ENCODE measurements around the gene FITM1. TPM values are rescaled to one million over a fixed set of nuclear protein-coding genes. Genes with fewer than 3 reads are reported as not detected.

Gene FITM1
- total and polyA plus RNA-seq, 2 experiments from 2014 or later, result 0.53 TPM; not detected in 1

GRCh38 chr14:24177891-24178290 is 47.4 kb downstream of the FITM1 start:
- Histone ChIP-seq H3K4me3 (no peak overlapping the region), H3K36me3 (ENCODE audit: insufficient read depth) (no peaks in the 10 kb centered on the region; the same call in 1 of the 2 replicates), H3K27me3 (ENCODE audit: insufficient read depth) (no peaks in the 10 kb centered on the region), H3F3A (replicated peaks; ENCODE audit: low read depth) (no peaks in the 10 kb centered on the region), H3K4me2 (no peak overlapping the region), H4K20me1 (replicated peaks; ENCODE audit: insufficient read depth) (no peaks in the 10 kb centered on the region; the same call in 1 of the 2 replicates), H3K4me1 (ENCODE audit: insufficient read depth) (no peaks in the 10 kb centered on the region), H2AFZ (no peak overlapping the region), H3K9me2 (ENCODE audit: insufficient read depth) (no peaks in the 10 kb centered on the region), H3K79me2 (replicated peaks; ENCODE audit: insufficient read depth) (no peaks in the 10 kb centered on the region), H3K27ac (ENCODE audit: low read depth) (no peak overlapping the region)
- TF ChIP-seq ZNF114 (CRISPR knock-in tag; IDR thresholded peaks at IDR 0.05) (no peak), REST (IDR thresholded peaks at IDR 0.05; ENCODE audit: unreplicated experiment) (no peak), ETS1 (IDR thresholded peaks at IDR 0.05) (no peak), ZNF331 (CRISPR knock-in tag; IDR thresholded peaks at IDR 0.05; ENCODE audit: low read depth) (no peak), NANOG (IDR thresholded peaks at IDR 0.05; ENCODE audit: borderline replicate concordance) (no peak), STAT1 (IDR thresholded peaks at IDR 0.05; ENCODE audit: unreplicated experiment) (no peak), CREB1 (CRISPR knock-in tag; IDR thresholded peaks at IDR 0.05; ENCODE audit: low read depth) (no peak), EZH2phosphoT487 (IDR thresholded peaks at IDR 0.05; ENCODE audit: unreplicated experiment) (no peak), JUNB (IDR thresholded peaks at IDR 0.05; ENCODE audit: unreplicated experiment) (no peak), CTCF (conservative IDR thresholded peaks at IDR 0.05; ENCODE audit: low read depth in 2 of 2) (no peak), ZNF462 (CRISPR knock-in tag; IDR thresholded peaks at IDR 0.05) (no peak), POLR2AphosphoS5 (IDR thresholded peaks at IDR 0.05; ENCODE audit: low read depth) (no peak), EZH2 (IDR thresholded peaks at IDR 0.05; ENCODE audit: low read depth, unreplicated experiment) (no peak)
- H3K27me3 Mint-ChIP-seq (ENCODE audit: insufficient read depth, low read depth, poor library complexity), result peaks cover 27% of the 10 kb centered on the region
- DNase-seq (ENCODE audit: low spot score) (no peak), ATAC-seq (no peak)
- peaks cover 3% of the 10 kb centered on the region; the same call in 1 of the 3 replicates for H3K9me3 Mint-ChIP-seq
- peaks cover 59% of the 10 kb centered on the region for H3K36me3 Mint-ChIP-seq (ENCODE audit: low read depth)
- no peak overlapping the region for H3K4me3 Mint-ChIP-seq
- no peak overlapping the region for H3K27ac Mint-ChIP-seq
- 0 out of 3 replicates have a peak, but pooled peaks cover 2% of the 10 kb centered on the region for H3K4me1 Mint-ChIP-seq
